Cardiac septum (tissue), 1 donor: Measurements from ENCODE around the gene LDB1. TPM values are rescaled to one million over a fixed set of nuclear protein-coding genes. Genes with fewer than 3 reads are reported as not detected.
A peak's percentile ranks its signal among the peaks of the same experiment; 100 is the strongest.

Experiments
- DNase-seq: peaks from one replicate; pipeline ENCODE4 v3.0.0-alpha.2; 2020; ENCODE audit warnings: low spot score
- intact Hi-C: fragments of 100-400 bp; cut with DNase I; formaldehyde crosslinking; loops from one replicate; pipeline ENCODE4 v1.14.0; 2022
- total RNA-seq: library from RNA; stranded (reverse); fragmentation: NEBNext Ultra II Directional; extraction: Animal tissue kit (Norgen Biotek cat#: 25700); gene quantifications from one replicate; pipeline ENCODE4 v1.2.1, GENCODE V29; 2021
- donor health status: DM: no; HTN: no; CAD: no.

The LDB1 gene
- total RNA-seq, 1 donor from 2014 or later, result 53.6 TPM

DNA sequence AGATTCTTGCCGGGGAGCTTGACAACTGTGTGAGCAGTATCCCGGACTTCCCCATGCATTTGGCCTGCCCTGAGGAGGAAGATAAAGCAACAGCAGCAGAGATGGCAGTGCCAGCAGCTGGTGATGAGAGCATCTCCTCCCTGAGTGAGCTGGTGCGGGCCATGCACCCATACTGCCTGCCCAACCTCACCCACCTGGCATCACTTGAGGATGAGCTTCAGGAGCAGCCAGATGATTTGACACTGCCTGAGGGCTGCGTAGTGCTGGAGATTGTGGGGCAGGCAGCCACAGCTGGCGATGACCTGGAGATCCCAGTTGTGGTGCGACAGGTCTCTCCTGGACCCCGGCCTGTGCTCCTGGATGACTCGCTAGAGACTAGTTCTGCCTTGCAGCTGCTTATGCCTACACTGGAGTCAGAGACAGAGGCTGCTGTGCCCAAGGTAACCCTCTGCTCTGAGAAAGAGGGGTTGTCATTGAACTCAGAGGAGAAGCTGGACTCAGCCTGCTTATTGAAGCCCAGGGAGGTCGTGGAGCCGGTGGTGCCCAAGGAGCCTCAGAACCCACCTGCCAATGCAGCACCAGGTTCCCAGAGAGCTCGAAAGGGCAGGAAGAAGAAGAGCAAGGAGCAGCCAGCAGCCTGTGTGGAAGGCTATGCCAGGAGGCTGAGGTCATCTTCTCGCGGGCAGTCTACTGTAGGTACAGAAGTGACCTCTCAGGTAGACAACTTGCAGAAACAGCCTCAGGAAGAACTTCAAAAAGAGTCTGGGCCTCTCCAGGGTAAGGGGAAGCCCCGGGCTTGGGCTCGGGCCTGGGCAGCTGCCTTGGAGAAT, 19.3 kb upstream of the LDB1 start:
- intact Hi-C loops, result no loop called here
- no peak for DNase-seq

DNA sequence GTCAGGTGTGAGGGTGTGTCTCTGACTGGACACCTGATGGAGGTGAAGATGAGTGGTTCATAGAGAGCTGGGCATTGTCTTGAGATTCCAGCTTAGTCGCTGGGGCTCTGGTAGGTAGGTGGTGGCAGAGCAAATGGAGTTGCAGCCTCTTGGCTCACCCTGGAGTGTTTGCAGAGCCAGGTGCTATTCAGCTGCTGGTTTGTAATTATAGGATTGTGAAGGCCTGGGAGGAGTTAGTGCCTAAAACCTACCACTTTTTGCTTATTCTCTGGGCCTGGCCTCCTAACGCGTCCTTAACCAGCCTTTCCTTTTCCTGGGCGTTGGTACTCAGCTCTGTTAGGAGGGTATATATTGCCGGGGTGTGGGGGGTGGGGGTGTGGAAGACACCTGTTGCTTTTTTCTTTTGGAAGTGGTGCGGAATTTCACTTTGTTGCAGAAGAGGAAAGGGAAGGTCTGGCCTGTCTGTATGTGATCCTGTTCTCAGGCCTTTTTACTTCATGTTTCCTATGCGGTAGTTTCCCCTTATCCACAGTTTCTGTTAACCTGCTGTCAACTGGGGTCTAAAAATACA, 15.9 kb upstream of the LDB1 start:
- intact Hi-C loops, result no loop called here
- no peak for DNase-seq

DNA sequence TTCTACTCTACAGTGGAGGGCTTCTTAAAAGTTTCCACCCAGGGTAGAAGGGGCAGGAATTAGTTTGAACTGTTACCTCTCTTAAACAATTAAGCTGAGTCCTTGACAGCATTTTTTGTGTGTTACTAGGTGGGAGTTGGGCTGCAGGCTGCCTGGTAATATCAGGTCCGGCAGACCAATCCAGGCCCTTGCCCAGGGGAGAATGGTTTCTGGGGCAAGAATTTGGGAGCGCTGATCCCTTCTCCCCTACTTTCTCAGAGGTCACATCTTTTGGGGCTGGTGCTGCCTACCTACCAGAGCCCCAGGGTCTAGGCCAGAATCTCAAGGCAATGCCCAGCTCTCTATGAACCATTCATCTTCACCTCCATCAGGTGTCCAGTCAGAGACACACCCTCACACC, 14.2 kb upstream of the LDB1 start:
- DNase-seq, result no peak
- intact Hi-C loops, result loop anchor here (5.0 kb wide), 1 partner anchor 67 kb away; the partner anchor contains the start of gene HPS6

DNA sequence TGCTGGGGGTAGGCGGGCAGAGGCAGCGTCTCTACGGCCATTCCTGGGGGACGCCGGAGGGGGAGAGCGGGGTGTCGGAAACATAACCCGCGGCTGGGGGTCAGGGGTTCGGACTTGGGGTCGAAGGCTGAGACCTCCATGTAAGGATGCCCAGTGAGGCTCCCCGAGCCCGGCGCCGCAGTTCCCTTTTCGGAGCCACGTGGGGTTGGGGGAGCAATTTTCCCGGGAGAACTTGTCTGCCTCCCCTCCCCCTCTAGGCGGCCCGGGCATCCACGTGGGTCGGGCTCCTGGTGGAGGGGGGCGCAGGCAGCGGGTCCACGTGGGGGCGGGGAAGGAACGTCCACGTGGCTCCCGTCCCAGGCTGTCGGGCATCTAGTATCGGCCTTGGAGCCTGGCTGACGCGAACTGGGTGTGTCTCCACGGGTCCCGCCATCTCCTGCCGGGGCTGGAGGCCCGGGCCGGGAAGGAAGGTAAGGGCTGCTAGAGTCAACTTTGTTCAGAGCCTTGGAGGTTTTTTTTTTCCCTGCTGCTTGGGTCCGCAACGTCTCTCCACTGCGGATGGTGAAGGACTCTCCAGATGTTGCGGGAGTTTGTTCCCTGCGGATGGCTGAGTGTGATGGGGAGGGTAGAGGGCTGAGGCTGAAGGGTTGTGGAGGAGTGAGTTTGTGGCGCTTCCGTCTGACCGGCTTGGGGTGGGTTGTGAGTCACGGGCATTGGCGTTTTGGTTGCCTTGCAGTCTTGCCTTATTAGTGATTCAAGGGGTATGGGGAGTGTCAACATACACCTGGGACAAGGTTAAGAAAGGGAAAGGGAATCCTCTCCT, 13.4 kb upstream of the LDB1 start:
- DNase-seq, result peak; percentile 91
- intact Hi-C loops, result loop anchor here (1.0 to 5.0 kb wide), 2 partner anchors 18 to 66 kb away; partner anchors contain the start of gene HPS6

DNA sequence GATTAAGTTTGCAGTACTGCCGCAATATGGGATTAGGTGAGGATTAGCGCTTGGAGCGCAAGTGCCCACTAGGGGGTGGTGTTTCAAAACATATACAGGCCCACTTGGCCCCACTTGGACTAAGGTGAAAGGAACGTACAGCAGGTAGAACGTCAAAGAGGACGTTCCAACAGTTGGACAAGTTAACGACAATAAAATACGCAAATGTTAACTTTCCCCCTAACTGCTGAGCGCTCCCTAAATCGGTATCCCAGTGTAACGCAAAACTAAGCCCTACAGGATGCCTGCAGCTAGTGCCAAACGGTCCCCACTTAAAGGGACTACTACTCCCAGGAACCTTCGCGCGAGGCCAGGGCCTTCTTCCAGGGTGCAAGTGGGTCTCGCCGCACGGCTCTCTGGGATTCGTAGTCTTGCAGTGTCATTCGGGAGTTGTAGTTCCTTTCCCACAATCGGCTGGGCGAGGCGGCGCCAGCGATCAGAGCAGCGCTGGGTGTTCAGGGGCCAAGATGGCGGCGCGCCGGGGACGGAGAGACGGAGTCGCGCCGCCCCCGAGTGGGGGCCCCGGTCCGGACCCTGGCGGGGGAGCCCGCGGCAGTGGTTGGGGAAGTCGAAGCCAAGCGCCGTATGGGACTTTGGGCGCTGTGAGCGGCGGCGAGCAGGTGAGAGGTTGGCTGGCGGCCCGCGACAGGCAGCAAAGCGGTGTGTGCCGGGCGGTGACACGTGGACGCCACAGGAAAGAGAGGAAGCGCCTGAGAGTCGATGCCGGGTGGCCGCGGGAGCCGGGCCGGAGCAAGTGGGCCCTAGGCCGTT, 12.6 kb upstream of the LDB1 start, which contains the start of gene PPRC1:
Gene PPRC1 (plus strand): TSS at position 478 of the 810 bp plus-strand sequence. CDS start 29 bp downstream, at position 507.
- peak; percentile 99 for DNase-seq
- intact Hi-C loops, result loop anchor here (1.0 to 5.0 kb wide), 2 partner anchors 19 to 65 kb away; partner anchors contain the start of gene HPS6

- no peak for DNase-seq
- intact Hi-C loops, result loop anchor here (5.0 kb wide), 1 partner anchor 65 kb away; the partner anchor contains the start of gene HPS6
Measured at GRCh38 chr10:102132193-102132562, 12.0 kb upstream of the LDB1 start.

DNA sequence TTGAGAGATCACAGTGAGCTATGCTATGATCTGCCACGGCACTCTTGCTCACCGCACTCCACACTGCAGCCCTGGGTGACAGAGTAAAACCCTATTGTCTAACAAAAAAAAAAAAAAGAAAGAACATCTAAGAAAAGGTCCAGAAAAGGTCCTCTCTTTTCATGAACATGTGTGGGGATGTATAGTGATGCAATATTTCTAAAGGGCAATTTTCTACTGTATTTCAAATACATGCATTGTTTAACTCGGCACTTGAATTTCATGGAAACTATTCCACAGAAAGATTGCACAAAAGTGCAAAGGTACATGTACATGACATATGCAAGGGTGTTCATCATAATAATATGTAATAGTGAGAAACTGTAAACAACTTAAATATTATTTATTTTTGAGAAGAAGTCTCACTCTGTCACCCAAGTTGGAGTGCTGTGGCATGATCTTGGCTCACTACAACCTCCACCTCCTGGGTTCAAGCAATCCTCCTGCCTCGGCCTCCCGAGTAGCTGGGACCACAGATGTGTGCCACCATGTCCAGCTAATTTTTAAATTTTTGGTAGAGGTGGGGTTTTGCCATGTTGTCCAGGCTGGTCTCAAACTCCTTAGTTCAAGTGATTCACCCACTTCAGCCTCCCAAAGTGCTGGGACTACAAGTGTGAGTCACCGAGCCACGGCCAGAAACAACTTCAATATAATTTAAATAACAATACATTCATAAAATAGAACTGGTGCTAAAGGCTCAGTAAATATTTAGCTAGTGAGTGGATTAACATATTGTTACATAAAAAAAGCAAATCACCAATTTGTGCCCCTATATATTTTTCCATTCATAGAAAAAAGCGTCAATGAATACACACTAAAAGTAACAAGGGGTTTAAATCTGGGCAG, 11.4 kb upstream of the LDB1 start:
- intact Hi-C loops, result loop anchor here (5.0 kb wide), 1 partner anchor 64 kb away; the partner anchor contains the start of gene HPS6
- no peak for DNase-seq

DNA sequence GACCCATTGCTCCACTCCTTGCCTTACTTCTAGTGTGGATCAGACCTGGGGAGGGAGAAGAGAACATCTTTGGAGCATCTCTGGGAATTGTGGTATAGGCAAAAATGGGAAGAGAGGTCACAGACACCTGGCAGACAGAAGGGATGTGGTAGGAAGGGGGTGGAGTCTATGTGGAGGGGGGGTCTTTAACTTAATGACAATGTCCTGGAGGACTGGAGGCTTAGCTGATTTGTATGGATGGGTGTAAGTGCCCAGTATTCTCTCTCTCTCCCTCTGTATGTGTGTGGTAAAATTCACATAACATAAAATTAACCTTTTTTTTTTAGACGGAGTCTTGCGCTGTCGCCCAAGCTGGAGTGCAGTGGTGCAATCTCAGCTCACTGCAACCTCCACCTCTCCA, 3.1 kb upstream of the LDB1 start:
- DNase-seq, result no peak
- intact Hi-C loops, result no loop called here

DNA sequence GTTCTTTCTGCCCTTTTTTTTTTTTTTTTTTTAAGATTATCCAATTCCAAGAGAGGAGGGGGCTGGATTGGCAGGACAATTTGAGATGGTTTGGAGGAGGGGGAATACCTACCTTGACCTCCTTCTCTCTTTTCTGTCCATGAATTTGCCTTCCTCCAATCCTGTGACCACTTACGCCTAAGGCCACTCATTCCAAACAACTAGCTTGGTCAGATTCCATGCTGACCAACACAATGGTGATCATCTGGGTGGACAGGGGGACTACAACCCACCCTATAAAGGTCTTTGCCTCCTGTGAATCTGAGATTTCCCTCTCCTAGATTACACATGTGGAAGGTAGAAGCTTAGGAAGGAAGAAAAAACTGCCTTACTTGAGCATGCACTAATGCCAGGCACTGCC, 2.3 kb upstream of the LDB1 start:
- intact Hi-C loops, result no loop called here
- DNase-seq, result no peak

DNA sequence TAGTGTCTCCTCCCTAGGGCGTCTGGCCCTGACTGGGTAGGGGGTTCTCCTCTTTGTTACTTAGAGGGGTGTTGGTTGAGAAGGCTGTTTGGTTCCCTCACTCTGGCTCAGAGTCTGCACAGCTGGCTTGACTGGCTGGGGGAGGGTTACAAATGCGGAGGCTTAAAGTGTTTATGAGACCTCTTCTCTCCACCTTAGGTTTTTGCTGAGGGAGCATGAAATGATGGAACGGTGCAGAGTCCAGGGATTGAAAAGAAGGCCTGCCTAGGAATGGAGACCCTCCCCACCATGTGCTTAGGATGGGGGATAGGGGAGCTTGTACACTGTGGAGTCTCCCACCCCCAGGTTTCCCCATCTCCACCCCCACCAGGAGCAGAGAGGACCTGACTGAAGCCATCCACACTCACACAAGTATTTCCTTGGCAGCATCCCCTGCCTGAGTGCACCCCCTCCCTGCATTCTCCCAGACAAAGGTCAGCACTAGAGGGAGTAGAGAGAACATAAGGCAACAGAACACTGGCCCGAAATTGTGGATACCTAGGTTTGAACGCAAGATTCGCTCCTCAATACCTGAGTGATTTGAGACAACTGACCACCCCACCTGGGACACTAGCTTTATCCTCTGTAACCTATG, 1.7 kb upstream of the LDB1 start:
- intact Hi-C loops, result no loop called here
- no peak for DNase-seq

DNA sequence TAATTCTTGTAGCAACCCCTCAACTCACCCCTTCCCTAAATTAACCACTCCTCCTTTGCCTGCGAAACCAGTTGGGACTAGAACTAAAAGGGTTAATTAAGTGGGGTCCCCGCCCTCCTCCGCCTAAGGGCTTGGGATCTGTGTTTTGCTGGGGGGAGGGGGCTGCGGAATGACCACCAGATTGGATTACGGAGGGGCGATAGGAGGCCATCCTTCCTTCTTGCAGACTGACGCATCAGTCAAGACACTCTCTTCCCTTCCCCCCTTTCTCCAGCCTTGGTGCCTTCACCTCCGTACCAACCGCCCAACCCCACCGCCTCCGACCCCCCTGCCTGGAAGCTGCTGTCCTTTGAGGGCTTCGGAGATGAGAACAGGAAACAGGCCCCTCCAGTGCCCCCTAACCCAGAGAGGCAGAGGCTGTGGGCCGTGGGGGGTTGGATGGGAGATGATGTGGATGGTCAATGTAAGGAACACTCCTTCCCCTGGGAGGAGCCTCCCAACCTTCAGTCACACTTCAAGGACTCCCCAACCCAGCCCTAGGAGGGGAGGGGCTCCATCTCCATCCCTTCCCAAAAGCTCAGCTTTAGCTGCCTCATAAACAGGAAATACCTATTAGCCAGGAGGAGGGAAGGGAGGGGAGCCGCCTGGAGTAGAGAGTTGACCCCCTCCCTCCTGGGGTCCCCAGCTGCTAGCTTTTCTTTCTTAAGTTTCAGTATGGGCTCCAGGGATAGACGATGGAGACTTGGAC, 997 bp upstream of the LDB1 start:
- no peak for DNase-seq
- intact Hi-C loops, result no loop called here

DNA sequence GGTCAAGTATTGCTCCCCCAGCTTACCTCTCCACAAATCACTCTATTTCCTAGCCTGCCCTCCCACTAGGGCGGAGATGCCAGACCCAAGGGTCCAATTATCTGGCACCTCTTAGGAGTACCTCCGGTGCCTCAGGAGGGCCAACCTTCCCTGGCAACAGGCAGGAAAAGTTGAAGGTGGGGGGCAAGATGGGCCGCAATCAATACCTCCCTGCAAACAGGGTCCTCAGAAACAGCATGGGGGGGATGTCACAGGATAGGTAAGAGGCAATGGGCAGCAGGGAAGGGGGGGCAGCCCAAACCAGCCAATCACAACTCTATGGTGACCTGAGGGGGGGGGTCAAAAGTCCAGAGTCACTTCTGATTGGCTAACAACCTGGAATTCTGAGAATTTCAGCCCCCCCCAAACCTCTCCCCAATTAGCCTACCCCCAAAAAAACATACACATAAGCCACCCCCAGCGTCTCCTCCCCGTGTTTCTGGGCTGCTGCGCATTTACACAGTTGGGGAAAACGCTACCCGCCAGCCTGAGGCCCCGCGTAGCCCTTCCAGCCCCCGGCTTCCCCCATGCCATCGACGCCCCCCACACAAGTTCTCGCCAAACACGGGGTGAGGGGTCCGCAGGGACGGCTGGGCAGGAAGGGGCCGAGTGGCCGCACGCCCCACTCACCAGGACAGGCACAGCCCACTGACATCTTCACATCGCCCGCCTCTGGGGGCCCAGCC, 589 bp downstream of the LDB1 start:
- DNase-seq, result peak; percentile 84
- intact Hi-C loops, result no loop called here

- no peak for DNase-seq
- intact Hi-C loops, result no loop called here
Measured at GRCh38 chr10:102118867-102119266, 1.3 kb downstream of the LDB1 start.

- intact Hi-C loops, result no loop called here
Measured at GRCh38 chr10:102117391-102118159, 2.6 kb downstream of the LDB1 start.

GRCh38 chr10:102116656-102117055, 3.5 kb downstream of the LDB1 start:
- intact Hi-C loops, result no loop called here
- DNase-seq, result no peak

More at GRCh38 chr10:102117391-102118159, 2.6 kb downstream of the LDB1 start:
- peak; percentile 90 for DNase-seq

DNA sequence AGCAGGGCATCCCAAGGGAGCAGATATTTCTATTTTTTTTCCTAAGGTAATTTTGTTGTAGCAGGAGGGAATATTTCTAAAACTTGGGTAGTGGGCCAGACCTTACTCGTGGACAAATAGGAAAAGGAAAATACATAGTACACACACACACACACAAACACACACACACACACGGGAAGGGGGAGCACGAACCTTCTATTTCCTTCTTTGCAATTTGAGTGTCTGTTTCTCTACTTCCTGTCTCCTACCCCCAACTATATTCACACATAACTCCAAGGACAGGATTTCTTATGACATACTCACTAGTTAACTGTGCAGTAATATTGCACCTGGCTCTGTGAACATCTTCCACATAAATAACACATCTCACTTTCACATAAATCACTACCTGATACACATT, 4.4 kb downstream of the LDB1 start:
- intact Hi-C loops, result loop anchor here (2.0 kb wide), 2 partner anchors 51 to 59 kb away; partner anchors contain the start of genes ARMH3 and HPS6
- no peak for DNase-seq
